GM21529 (cell line): Measurements from ENCODE around the gene SYCE3.

Experiments used
- ATAC-seq: cut with Tn5 transposase; IDR thresholded peaks from one replicate; pipeline ENCODE4 v1.9.1; 2021; ENCODE audit not compliant: unreplicated experiment

The SYCE3 gene

GRCh38 chr22:50504369-50505211, 58.1 kb downstream of the SYCE3 start:
- ATAC-seq, result no peak

DNA sequence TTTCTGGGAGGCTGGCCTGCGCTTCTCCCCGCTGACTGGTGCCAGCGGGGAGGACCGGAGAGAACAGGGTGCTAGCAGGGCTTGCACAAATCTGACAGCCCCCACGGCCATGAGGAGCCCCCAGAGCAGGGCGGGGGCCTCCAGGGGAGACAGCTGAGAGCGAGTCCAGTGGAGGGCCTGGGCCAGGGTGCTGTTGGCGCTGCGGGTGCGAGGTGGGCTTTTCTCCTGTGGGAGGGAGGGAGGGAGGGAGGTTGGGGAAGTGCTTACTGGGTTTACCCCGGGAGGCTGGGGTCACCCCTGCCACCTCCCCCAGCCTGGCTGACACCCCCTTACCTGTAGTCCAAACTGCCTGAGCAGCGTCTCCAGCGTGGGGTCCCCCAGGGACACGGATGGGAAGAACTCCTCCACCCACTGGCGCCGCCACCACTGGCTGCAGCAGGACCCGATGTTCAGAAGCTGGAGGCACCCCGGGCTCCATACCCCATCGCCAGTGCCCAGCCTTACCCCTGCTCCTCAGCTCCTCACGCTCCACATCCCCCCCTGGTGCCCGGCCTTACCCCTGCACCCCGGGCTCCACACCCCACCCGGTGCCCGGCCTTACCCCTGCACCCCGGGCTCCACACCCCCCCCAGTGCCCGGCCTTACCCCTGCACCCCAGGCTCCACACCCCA, 59.1 kb downstream of the SYCE3 start:
- no peak for ATAC-seq

DNA sequence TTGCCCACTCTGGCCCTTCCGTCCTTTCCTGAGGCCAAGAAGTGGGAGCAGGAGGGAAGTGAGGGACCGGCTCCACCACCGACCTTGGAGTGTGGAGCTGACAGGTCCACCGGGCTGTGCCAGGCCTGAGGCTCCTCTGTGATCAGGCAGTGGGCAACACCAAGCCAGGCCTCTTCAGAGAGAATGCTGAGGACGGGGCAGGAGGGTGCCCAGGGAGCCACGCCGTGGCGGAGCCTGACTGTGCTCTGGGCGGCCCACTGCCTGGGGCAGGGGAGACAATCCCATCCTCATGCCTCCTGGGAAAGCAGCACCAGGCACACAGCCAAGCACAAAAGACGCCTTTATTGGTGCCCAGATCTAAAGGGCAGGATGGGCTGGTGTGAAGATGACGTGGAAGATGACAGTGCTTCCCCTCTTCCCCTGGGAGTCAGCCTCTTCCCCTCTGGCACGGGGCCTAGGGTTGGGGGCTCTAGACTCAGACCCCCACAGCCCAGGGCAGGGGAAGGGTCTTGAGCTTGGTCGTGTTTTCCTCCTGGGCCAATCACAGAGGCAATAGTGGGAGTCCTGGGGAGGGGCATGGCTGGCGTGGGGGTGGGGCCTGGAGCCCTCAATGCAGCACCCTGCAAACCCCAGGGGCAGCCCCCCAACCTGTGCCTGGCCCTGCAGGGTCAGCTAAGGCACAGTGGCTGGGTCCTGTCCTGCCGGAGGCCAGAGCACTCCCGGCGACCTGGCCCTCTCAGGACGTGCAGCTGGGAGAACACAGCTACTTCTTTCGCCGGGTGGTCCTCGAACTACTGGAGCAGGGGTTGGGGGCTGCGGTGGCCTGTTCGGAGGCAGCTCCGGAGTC, 59.9 kb downstream of the SYCE3 start:
- no peak for ATAC-seq

GRCh38 chr22:50502096-50502495, 60.6 kb downstream of the SYCE3 start:
- ATAC-seq, result no peak
